H1 (cell line): ENCODE results near the gene ANO2. TPM values are rescaled to one million over a fixed set of nuclear protein-coding genes. Genes with fewer than 3 reads are reported as not detected.

Experiments
- CHD2 ChIP-seq: IDR thresholded peaks from 2 replicates; pipeline ENCODE4 v1.6.1; 2012; ENCODE audit warnings: low read length, improper control_type of control experiment
- GABPA ChIP-seq: IDR thresholded peaks from 2 replicates; pipeline ENCODE4 v1.6.1; 2011; ENCODE audit warnings: mild to moderate bottlenecking, low read length, moderate library complexity, borderline replicate concordance; ENCODE audit not compliant: insufficient read depth
- HDAC6 ChIP-seq: IDR thresholded peaks from one replicate; pipeline ENCODE4 v1.7.1; 2012; ENCODE audit warnings: low read depth, mild to moderate bottlenecking, inconsistent platforms, low read length, moderate library complexity
- JUN ChIP-seq: IDR thresholded peaks from 2 replicates; pipeline ENCODE4 v1.6.1; 2011; ENCODE audit warnings: low read depth, mild to moderate bottlenecking, improper control_type of control experiment, low read length
- MAFK ChIP-seq: IDR thresholded peaks from 2 replicates; pipeline ENCODE4 v1.6.1; 2012; ENCODE audit warnings: low read depth, mild to moderate bottlenecking, improper control_type of control experiment, low read length
- POLR2AphosphoS5 ChIP-seq: IDR thresholded peaks from 2 replicates; pipeline ENCODE4 v1.6.1; 2011; ENCODE audit warnings: low read depth, low read length
- POU5F1 ChIP-seq: IDR thresholded peaks from 2 replicates; pipeline ENCODE4 v1.6.1; 2011; ENCODE audit warnings: low read depth, mild to moderate bottlenecking, low read length, moderate library complexity
- SP1 ChIP-seq: IDR thresholded peaks from 2 replicates; pipeline ENCODE4 v1.6.1; 2011; ENCODE audit warnings: low read depth, low read length
- ZNF274 ChIP-seq: IDR thresholded peaks from 2 replicates; pipeline ENCODE4 v1.7.0; 2012; ENCODE audit warnings: low read length, borderline replicate concordance; ENCODE audit errors: extremely low read depth
- polyA plus RNA-seq, 7 experiments: library from polyadenylated mRNA; depleted of rRNA in 3 of 7; stranded (reverse) in 5 of 7; unstranded in 2 of 7; fragments of >200 nt in 5 of 7; fragments of 200-250 nt in 2 of 7; gene quantifications; 1 replicate in 5 of 7; 2 replicates in 1 of 7; 4 replicates in 1 of 7; pipeline versions ENCODE4 v1.2.1 to v1.2.3, GENCODE V29; 2011 to 2013; ENCODE audit warnings: missing spikeins in 2 of 7, mixed read lengths in 2 of 7
- total RNA-seq: library from RNA; stranded (reverse); fragmentation: NEBNext Ultra II Directional; extraction: Animal tissue kit (Norgen Biotek cat#: 25700); gene quantifications from 2 replicates; pipeline ENCODE4 v1.2.1, GENCODE V29; 2021
- TF ChIP-seq, protein P1 (sequence below): fragments of 300-600 bp; sonication (generic); IDR thresholded peaks from 2 replicates; pipeline ENCODE4 v1.7.1; 2012; ENCODE audit warnings: low read length, moderate library complexity, mild to moderate bottlenecking, inconsistent platforms; ENCODE audit not compliant: insufficient replicate concordance
- TF ChIP-seq, protein P2 (sequence below): IDR thresholded peaks from 2 replicates; pipeline ENCODE4 v1.6.1; 2012; ENCODE audit warnings: inconsistent platforms

Gene ANO2
- total and polyA plus RNA-seq, 2 of the 8 experiments (the other 6 are each of a cell fraction or from before 2014, with no cell fraction given), result 1.9 to 5.5 TPM

DNA sequence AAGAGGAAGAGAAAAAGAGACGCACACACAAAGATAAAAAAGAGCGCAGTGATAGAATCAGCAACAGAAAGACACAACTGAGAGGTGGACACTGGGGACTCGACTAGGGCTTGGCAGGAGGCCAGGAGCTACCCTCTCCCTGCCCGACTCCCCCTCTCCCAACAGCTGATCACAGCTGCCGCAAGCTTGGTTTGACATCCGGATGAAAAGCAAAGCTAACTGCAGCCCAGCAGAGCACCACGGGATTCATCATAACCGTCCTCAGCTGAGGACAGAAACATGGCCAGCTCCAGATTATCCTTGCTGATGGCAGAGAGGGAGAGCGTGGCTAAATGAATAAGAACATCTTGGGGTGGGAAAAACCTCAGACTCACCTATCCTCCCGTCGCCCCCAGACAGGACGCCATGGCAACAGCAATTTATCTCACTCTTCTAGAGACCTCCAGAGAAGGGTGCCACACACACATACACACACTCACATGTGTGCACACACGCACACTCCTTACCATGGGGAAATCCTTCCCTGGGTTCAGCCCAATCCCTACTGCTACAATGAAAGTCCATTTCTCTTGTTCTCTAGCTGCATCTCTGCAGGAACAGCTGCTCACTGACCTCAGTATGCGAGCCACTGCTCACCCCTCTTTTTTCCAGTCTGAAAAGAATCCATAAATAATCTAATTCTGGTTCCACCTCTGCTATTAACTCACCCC lies 377.9 kb downstream of the ANO2 start (continued):
- TF ChIP-seq, protein P1, sequence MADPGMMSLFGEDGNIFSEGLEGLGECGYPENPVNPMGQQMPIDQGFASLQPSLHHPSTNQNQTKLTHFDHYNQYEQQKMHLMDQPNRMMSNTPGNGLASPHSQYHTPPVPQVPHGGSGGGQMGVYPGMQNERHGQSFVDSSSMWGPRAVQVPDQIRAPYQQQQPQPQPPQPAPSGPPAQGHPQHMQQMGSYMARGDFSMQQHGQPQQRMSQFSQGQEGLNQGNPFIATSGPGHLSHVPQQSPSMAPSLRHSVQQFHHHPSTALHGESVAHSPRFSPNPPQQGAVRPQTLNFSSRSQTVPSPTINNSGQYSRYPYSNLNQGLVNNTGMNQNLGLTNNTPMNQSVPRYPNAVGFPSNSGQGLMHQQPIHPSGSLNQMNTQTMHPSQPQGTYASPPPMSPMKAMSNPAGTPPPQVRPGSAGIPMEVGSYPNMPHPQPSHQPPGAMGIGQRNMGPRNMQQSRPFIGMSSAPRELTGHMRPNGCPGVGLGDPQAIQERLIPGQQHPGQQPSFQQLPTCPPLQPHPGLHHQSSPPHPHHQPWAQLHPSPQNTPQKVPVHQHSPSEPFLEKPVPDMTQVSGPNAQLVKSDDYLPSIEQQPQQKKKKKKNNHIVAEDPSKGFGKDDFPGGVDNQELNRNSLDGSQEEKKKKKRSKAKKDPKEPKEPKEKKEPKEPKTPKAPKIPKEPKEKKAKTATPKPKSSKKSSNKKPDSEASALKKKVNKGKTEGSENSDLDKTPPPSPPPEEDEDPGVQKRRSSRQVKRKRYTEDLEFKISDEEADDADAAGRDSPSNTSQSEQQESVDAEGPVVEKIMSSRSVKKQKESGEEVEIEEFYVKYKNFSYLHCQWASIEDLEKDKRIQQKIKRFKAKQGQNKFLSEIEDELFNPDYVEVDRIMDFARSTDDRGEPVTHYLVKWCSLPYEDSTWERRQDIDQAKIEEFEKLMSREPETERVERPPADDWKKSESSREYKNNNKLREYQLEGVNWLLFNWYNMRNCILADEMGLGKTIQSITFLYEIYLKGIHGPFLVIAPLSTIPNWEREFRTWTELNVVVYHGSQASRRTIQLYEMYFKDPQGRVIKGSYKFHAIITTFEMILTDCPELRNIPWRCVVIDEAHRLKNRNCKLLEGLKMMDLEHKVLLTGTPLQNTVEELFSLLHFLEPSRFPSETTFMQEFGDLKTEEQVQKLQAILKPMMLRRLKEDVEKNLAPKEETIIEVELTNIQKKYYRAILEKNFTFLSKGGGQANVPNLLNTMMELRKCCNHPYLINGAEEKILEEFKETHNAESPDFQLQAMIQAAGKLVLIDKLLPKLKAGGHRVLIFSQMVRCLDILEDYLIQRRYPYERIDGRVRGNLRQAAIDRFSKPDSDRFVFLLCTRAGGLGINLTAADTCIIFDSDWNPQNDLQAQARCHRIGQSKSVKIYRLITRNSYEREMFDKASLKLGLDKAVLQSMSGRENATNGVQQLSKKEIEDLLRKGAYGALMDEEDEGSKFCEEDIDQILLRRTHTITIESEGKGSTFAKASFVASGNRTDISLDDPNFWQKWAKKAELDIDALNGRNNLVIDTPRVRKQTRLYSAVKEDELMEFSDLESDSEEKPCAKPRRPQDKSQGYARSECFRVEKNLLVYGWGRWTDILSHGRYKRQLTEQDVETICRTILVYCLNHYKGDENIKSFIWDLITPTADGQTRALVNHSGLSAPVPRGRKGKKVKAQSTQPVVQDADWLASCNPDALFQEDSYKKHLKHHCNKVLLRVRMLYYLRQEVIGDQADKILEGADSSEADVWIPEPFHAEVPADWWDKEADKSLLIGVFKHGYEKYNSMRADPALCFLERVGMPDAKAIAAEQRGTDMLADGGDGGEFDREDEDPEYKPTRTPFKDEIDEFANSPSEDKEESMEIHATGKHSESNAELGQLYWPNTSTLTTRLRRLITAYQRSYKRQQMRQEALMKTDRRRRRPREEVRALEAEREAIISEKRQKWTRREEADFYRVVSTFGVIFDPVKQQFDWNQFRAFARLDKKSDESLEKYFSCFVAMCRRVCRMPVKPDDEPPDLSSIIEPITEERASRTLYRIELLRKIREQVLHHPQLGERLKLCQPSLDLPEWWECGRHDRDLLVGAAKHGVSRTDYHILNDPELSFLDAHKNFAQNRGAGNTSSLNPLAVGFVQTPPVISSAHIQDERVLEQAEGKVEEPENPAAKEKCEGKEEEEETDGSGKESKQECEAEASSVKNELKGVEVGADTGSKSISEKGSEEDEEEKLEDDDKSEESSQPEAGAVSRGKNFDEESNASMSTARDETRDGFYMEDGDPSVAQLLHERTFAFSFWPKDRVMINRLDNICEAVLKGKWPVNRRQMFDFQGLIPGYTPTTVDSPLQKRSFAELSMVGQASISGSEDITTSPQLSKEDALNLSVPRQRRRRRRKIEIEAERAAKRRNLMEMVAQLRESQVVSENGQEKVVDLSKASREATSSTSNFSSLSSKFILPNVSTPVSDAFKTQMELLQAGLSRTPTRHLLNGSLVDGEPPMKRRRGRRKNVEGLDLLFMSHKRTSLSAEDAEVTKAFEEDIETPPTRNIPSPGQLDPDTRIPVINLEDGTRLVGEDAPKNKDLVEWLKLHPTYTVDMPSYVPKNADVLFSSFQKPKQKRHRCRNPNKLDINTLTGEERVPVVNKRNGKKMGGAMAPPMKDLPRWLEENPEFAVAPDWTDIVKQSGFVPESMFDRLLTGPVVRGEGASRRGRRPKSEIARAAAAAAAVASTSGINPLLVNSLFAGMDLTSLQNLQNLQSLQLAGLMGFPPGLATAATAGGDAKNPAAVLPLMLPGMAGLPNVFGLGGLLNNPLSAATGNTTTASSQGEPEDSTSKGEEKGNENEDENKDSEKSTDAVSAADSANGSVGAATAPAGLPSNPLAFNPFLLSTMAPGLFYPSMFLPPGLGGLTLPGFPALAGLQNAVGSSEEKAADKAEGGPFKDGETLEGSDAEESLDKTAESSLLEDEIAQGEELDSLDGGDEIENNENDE, result no peak
- TF ChIP-seq GABPA (no peak), HDAC6 (no peak), ZNF274 (no peak), POLR2AphosphoS5 (no peak), POU5F1 (no peak), CHD2 (no peak), SP1 (no peak), JUN (no peak), MAFK (no peak)
- TF ChIP-seq, protein P2, sequence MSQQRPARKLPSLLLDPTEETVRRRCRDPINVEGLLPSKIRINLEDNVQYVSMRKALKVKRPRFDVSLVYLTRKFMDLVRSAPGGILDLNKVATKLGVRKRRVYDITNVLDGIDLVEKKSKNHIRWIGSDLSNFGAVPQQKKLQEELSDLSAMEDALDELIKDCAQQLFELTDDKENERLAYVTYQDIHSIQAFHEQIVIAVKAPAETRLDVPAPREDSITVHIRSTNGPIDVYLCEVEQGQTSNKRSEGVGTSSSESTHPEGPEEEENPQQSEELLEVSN, result no peak
